ENCODE results near the gene HAUS7.

The HAUS7 gene

GRCh38 chrX:153411988-153412574 is 58.3 kb downstream of the HAUS7 start:
- H3K36me3 ChIP-seq (ENCODE audit: insufficient read depth, low read length): no peaks in the 10 kb centered on the region
- H3K4me2 ChIP-seq (ENCODE audit: low read depth, low read length, poor library complexity, severe bottlenecking): no peak overlapping the region
- H3K4me3 ChIP-seq (ENCODE audit: low read length, poor library complexity, severe bottlenecking): no peak overlapping the region
- no peaks in the 10 kb centered on the region for H3K9me3 ChIP-seq (ENCODE audit: insufficient read depth, low read depth, low read length)
- TF ChIP-seq EZH2phosphoT487 (IDR thresholded peaks at IDR 0.05; ENCODE audit: borderline replicate concordance): no peak
- TF ChIP-seq CTCF (conservative IDR thresholded peaks at IDR 0.05; ENCODE audit: low read length): no peak
- H3F3A ChIP-seq (ENCODE audit: low read depth): no peaks in the 10 kb centered on the region
- no peaks in the 10 kb centered on the region for H3K79me2 ChIP-seq (ENCODE audit: insufficient read depth, low read length)
- H3K9ac ChIP-seq (ENCODE audit: low read depth, low read length, poor library complexity, severe bottlenecking): no peak overlapping the region
- H4K20me1 ChIP-seq (ENCODE audit: insufficient read depth, low read length, poor library complexity, severe bottlenecking): no peaks in the 10 kb centered on the region
- H3K27me3 ChIP-seq (ENCODE audit: insufficient read depth, low read length, poor library complexity, severe bottlenecking): no peaks in the 10 kb centered on the region
- H3K9me2 ChIP-seq (replicated peaks; ENCODE audit: low read depth, low read length): no peaks in the 10 kb centered on the region
- H3K4me1 ChIP-seq (ENCODE audit: insufficient read depth, low read length, poor library complexity, severe bottlenecking): no peaks in the 10 kb centered on the region
- no peak overlapping the region for H2AFZ ChIP-seq (ENCODE audit: low read length)

- Histone ChIP-seq H3K36me3 (ENCODE audit: insufficient read depth, low read length) (no peaks in the 10 kb centered on the region), H3K27me3 (ENCODE audit: insufficient read depth, low read length, poor library complexity, severe bottlenecking) (no peaks in the 10 kb centered on the region), H3K4me1 (ENCODE audit: insufficient read depth, low read length, poor library complexity, severe bottlenecking) (no peaks in the 10 kb centered on the region), H3F3A (ENCODE audit: low read depth) (no peaks in the 10 kb centered on the region), H3K9me3 (ENCODE audit: insufficient read depth, low read depth, low read length) (no peaks in the 10 kb centered on the region), H3K4me2 (ENCODE audit: low read depth, low read length, poor library complexity, severe bottlenecking) (no peak within 1 kb of the TSS), H3K9ac (ENCODE audit: low read depth, low read length, poor library complexity, severe bottlenecking) (no peak within 1 kb of the TSS), H3K79me2 (ENCODE audit: insufficient read depth, low read length) (no peaks in the 10 kb centered on the region), H3K4me3 (ENCODE audit: low read length, poor library complexity, severe bottlenecking) (no peak within 1 kb of the TSS), H4K20me1 (ENCODE audit: insufficient read depth, low read length, poor library complexity, severe bottlenecking) (no peaks in the 10 kb centered on the region), H3K9me2 (replicated peaks; ENCODE audit: low read depth, low read length) (no peaks in the 10 kb centered on the region), H2AFZ (ENCODE audit: low read length) (no peak within 1 kb of the TSS)
- TF ChIP-seq CTCF (conservative IDR thresholded peaks at IDR 0.05; ENCODE audit: low read length): no peak
- TF ChIP-seq EZH2phosphoT487 (IDR thresholded peaks at IDR 0.05; ENCODE audit: borderline replicate concordance): no peak
Observed at GRCh38 chrX:153411255-153411987, 59.0 kb downstream of the HAUS7 start, which contains the start of gene ZFP92. TSS of gene ZFP92 (plus strand) at chrX:153411472. CDS start at chrX:153418323, 6,851 bp downstream.

GRCh38 chrX:153410888-153411254 is 59.5 kb downstream of the HAUS7 start:
- Histone ChIP-seq H3K4me2 (ENCODE audit: low read depth, low read length, poor library complexity, severe bottlenecking) (no peak overlapping the region), H4K20me1 (ENCODE audit: insufficient read depth, low read length, poor library complexity, severe bottlenecking) (no peaks in the 10 kb centered on the region), H2AFZ (ENCODE audit: low read length) (no peak overlapping the region), H3K27me3 (ENCODE audit: insufficient read depth, low read length, poor library complexity, severe bottlenecking) (no peaks in the 10 kb centered on the region), H3F3A (ENCODE audit: low read depth) (no peaks in the 10 kb centered on the region), H3K36me3 (ENCODE audit: insufficient read depth, low read length) (no peaks in the 10 kb centered on the region), H3K4me1 (ENCODE audit: insufficient read depth, low read length, poor library complexity, severe bottlenecking) (no peaks in the 10 kb centered on the region), H3K9ac (ENCODE audit: low read depth, low read length, poor library complexity, severe bottlenecking) (no peak overlapping the region), H3K9me2 (replicated peaks; ENCODE audit: low read depth, low read length) (no peaks in the 10 kb centered on the region), H3K4me3 (ENCODE audit: low read length, poor library complexity, severe bottlenecking) (no peak overlapping the region), H3K9me3 (ENCODE audit: insufficient read depth, low read depth, low read length) (no peaks in the 10 kb centered on the region), H3K79me2 (ENCODE audit: insufficient read depth, low read length) (no peaks in the 10 kb centered on the region)
- no peak for TF ChIP-seq EZH2phosphoT487 (IDR thresholded peaks at IDR 0.05; ENCODE audit: borderline replicate concordance)
- TF ChIP-seq CTCF (conservative IDR thresholded peaks at IDR 0.05; ENCODE audit: low read length): no peak

Measured in Loucy (cell line).